Activated CD8-positive, alpha-beta memory T cell treated with anti-CD3 and anti-CD28 coated beads, Interleukin-2, amount 50 U/mL, for 1 hour (primary cell): ENCODE results near the gene DDX39B.

ENCODE experiments used
- DNase-seq: peaks from one replicate; pipeline ENCODE4 v3.0.0-alpha.2; 2020; ENCODE audit errors: extremely low read depth

Gene DDX39B

DNA sequence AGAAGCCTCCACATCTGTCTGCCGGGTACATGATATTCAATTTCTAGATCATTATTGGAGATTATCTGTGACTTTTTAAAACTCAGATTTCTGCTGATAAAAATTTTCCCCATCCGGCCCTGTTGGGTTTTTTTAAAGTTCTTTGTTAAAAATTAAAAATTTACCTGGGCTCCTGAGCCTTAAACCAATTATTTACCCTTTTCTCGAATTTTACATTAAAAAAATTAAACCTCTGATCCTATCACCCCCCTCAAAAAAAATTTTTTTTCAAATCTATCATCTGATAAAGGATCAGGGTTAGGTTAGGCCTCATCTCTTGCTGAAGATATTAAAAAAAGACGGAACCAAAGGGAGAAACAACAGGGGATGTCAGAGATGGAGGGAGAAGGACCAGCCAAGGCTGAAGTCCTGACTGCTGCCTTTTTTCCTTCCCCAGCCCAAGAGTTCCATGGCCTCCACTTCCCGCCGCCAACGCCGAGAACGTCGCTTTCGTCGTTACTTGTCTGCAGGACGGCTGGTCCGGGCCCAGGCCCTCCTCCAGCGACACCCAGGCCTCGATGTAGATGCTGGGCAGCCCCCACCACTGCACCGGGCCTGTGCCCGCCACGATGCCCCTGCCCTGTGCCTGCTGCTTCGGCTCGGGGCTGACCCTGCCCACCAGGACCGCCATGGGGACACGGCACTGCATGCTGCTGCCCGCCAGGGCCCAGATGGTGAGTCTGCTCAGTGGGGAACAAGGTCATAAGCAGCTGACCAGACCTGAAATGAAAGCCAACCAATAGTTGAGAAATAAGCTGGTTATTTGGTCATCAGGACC is 6.1 kb upstream of the DDX39B start:
- no peak for DNase-seq

GRCh38 chr6:31546958-31547726 is 5.3 kb upstream of the DDX39B start, which contains the start of gene NFKBIL1:
Gene NFKBIL1, plus strand, starts transcription at chr6:31547608. Its CDS starts 87 bp downstream, at chr6:31547695.
- DNase-seq = peak; percentile 83

- peak; percentile 47 for DNase-seq
Observed at GRCh38 chr6:31546339-31546957, 4.6 kb upstream of the DDX39B start, which contains the start of gene ATP6V1G2. Gene ATP6V1G2, minus strand, starts transcription at chr6:31546608. Its CDS starts 49 bp downstream, at chr6:31546559.

DNA sequence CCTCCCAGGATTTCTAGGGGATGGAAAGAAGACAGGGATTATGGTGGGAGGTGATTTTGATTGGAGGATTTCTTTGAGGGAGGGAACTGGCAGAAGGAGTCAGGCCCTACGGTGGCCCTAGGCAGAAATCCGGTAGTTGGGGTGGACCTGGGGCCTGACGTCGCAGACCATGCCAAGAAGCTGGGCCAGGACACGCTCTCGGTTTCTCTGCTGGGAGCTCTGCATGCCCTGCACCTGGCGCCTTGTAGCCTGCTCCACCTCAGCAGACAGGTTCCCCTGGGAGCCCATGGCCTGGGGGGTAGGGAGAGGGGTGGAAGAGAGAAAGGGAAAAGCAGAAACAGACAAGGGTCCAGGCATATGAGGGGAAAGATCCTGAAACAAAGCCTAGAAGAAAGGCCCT is 3.5 kb upstream of the DDX39B start:
- DNase-seq = no peak

DNA sequence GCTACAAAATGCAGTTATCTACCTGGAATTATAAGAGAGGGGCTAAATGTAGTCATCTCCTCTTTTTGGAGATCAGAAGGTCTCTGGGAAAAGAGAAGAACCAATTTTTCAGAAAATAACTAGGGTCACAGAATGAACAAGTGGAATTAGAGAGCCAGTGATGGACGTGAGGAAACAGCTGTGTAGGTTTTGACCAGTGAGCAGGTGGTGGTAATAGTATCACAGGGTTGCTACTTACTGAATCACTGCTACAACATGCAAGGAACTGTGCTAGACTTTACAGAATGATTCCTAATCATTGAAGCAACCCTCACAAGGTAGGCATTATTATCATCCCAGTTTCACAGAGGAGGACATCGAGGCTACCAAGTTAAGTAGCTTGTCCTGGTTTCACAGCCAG is 2.9 kb upstream of the DDX39B start:
- DNase-seq = no peak

DNA sequence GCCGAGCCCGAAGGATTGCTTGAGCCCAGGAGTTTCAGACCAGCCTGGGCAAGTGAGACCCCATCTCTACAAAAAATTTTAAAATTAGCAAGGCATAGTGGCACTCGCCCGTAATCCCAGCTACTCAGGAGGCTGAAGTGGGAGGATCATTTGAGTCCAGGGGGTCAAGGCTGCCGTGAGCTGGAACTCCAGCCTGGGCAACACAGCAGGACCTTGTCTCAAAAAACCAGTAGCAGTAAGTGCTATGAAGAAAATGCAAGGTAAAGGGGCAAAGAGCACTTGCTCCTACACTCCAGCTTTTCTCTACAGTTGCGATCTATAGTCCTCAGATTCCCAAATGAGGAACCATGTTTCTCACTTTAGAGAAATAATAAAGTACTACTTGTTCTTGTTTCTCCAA is 1.8 kb upstream of the DDX39B start:
- no peak for DNase-seq

GRCh38 chr6:31541059-31541657 is 645 bp downstream of the DDX39B start:
- peak; percentile 48 for DNase-seq

GRCh38 chr6:31540640-31541039 is 1.2 kb downstream of the DDX39B start:
- no peak for DNase-seq

DNA sequence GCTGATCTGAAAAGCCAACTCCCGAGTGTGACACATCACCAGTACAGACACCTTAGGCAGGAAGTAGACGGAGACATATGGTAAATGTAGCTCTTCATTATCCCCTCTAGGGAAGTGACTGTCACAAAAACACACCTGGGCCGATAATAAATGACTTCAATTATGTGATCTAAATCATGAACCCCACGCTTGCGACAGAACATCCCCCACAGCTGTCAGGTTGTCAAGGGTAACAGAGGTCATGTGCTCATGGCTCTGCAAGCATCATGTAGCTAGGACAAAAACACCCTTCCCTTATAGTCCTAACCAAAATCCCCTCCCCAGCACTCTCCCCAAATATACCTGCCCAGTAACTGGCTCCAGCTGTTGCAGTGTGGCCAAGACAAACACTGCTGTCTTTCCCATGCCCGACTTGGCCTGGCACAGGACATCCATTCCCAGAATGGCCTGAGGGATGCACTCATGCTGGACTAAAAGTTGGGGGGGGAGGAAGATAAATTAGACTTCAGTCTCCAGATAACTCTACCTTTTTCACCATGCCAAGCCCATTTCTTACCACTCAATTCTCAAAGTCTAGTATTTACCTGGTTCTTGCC is 2.9 kb downstream of the DDX39B start:
- DNase-seq = no peak

- no peak for DNase-seq
Observed at GRCh38 chr6:31535538-31536324, 6.1 kb downstream of the DDX39B start.

- DNase-seq = no peak
Observed at GRCh38 chr6:31534521-31535040, 7.2 kb downstream of the DDX39B start.

DNA sequence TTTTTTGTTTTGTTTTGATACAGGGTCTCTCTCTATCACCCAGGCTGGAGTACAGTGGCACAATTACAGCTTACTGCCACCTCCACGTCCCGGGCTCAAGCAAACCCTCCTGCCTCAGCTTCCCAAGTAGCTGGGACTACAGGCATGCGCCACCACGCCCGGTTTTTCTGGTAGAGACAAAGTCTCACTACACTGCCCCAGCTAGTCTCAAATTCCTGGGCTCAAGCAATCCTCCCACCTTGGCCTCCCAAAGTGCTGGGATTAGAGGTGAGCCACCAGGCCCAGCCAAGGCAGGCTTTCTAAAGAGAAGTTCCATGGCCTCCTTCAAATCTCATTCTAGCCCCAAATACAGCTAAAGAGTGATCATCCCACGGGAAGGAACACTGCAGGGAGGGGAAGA is 7.8 kb downstream of the DDX39B start:
- no peak for DNase-seq

- DNase-seq = no peak
Observed at GRCh38 chr6:31533455-31533841, 8.4 kb downstream of the DDX39B start.

GRCh38 chr6:31532644-31533454 is 9.0 kb downstream of the DDX39B start:
- DNase-seq = no peak

GRCh38 chr6:31531771-31532643 is 9.8 kb downstream of the DDX39B start:
- DNase-seq = no peak

DNA sequence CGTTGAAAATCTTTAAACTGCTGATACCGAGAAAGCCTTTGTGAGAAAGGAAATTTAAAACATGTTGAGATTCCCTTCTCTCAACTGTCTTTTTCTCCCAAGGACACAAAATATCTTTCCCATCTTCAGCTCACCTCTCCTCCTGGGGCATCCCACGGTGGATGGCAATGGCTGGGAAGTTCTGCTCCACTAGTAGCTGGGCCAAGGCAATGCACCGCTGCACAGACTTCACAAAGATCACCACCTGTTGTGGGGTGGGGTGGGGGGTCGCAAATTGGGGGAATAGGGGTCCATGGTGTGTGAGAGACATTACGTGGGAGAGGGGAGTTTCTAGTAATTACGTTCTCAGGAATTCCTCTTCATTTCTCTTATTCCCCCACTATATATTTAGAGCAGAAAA is 10.6 kb downstream of the DDX39B start:
- DNase-seq = no peak

GRCh38 chr6:31530659-31531058 is 11.1 kb downstream of the DDX39B start:
- DNase-seq = no peak

DNA sequence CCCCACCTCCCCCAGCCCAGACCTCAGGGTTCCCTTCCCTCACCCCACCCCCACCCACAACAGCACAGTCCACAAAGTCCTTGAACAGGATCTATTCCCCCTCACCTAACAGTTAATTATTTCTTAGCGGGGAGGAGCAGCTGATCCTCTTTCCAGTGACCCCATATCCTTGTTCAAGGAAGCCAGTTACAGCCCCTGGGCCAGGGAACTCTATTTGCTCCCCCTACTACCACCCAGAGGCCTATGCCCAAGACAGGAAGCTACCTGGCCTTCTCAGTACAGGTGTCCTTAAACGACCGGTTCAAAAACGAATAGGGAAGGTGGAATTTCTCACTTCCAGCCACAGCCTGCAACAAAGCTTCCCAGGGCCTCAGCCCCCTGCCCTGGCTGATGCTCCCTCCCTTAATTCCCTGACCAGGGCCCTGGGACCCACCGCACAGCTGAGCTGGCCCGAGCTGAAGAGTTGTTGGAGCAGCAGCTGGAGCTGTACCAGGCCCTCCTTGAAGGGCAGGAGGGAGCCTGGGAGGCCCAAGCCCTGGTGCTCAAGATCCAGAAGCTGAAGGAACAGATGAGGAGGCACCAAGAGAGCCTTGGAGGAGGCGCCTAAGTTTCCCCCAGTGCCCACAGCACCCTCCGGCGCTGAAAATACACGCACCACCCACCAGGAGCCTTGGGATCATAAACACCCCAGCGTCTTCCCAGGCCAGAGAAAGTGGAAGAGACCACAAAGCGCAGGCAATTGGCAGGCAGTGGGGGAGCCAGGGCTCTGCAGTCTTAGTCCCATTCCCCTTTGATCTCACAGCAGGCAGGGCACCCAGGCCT is 12.3 kb downstream of the DDX39B start:
- no peak for DNase-seq
